Measurements from ENCODE around the gene BMERB1.

DNA sequence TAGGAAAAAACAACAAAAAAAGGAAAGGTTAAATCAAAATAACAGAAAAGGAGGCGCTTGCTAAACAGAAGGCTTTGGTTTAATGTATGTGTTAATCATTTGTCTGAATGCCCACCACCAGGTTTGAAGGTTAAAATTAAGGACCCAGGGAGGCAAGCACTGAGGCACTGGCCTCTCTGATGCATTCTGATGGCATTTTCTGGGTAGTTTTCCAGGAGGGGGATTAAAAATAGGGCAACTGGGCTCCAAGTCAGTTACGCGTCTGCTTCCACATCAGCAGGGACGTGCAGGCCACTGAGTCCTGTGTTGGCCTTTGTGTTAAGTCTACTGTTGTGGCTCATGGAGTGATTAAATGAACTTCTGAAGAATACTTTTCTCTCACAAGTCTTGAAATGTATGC is 181.6 kb downstream of the BMERB1 start:
- TF ChIP-seq, protein P1, sequence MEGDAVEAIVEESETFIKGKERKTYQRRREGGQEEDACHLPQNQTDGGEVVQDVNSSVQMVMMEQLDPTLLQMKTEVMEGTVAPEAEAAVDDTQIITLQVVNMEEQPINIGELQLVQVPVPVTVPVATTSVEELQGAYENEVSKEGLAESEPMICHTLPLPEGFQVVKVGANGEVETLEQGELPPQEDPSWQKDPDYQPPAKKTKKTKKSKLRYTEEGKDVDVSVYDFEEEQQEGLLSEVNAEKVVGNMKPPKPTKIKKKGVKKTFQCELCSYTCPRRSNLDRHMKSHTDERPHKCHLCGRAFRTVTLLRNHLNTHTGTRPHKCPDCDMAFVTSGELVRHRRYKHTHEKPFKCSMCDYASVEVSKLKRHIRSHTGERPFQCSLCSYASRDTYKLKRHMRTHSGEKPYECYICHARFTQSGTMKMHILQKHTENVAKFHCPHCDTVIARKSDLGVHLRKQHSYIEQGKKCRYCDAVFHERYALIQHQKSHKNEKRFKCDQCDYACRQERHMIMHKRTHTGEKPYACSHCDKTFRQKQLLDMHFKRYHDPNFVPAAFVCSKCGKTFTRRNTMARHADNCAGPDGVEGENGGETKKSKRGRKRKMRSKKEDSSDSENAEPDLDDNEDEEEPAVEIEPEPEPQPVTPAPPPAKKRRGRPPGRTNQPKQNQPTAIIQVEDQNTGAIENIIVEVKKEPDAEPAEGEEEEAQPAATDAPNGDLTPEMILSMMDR (IDR thresholded peaks at IDR 0.05 in 2 of 3, conservative IDR thresholded peaks at IDR 0.05 in 1 of 3; ENCODE audit: insufficient read depth in 2 of 3, low read depth in 1 of 3, low read length in 3 of 3) = no peak
- TF ChIP-seq TEAD4 (IDR thresholded peaks at IDR 0.05; ENCODE audit: low read length) (no peak), TEAD4 (CRISPR knock-in tag; IDR thresholded peaks at IDR 0.05; ENCODE audit: borderline replicate concordance) (no peak), RCOR1 (IDR thresholded peaks at IDR 0.05; ENCODE audit: borderline replicate concordance in 1 of 2, low read depth in 2 of 2, low read length in 2 of 2) (no peak)
- TF ChIP-seq, protein P2, sequence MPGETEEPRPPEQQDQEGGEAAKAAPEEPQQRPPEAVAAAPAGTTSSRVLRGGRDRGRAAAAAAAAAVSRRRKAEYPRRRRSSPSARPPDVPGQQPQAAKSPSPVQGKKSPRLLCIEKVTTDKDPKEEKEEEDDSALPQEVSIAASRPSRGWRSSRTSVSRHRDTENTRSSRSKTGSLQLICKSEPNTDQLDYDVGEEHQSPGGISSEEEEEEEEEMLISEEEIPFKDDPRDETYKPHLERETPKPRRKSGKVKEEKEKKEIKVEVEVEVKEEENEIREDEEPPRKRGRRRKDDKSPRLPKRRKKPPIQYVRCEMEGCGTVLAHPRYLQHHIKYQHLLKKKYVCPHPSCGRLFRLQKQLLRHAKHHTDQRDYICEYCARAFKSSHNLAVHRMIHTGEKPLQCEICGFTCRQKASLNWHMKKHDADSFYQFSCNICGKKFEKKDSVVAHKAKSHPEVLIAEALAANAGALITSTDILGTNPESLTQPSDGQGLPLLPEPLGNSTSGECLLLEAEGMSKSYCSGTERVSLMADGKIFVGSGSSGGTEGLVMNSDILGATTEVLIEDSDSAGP (CRISPR knock-in tag; IDR thresholded peaks at IDR 0.05) = no peak

Data from K562 (cell line).